ENCODE results near the gene TMEM145. TPM values are rescaled to one million over a fixed set of nuclear protein-coding genes. Genes with fewer than 3 reads are reported as not detected.

Gene TMEM145
- total RNA-seq, 1 donor from 2014 or later, result 0.82 TPM

DNA sequence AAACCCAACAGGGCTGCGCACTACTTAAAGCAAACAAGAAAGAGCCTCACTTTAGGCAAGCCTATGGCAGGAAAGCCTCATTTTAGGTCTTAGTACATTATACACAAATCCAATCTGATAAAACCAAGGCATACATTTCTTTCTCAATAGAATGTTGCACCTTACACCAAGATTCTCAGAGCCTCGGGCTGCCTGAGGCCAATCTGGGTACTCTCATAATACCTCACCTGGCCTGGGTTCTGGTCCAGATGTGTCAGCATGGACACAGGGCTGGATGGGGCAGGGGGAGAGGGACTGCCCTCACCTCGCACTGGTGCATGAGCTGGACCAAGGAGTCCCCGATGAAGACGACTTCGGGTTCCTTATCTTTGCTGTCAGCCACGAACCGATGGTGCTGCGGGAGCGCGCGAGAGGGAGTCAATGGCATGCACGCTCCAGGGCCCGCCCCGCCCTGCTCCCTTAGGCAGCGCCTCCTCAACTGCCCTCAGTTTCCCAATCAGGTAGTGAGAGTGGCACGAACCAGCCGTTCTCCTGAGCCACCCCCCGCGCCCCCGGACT, 11.4 kb upstream of the TMEM145 start, which contains the start of gene PRR19:
TSS of gene PRR19 (plus strand) at position 487 of the 558 bp plus-strand sequence. CDS start 7,453 bp downstream, outside the sequence.
- H3K27ac Mint-ChIP-seq, result peak within 1 kb of the TSS; percentile 90
- peaks cover 6% of the 10 kb centered on the region for H3K36me3 Mint-ChIP-seq (ENCODE audit: low read depth)
- H3K4me1 Mint-ChIP-seq, result peaks cover 21% of the 10 kb centered on the region
- H3K27me3 Mint-ChIP-seq, result no peaks in the 10 kb centered on the region
- H3K9me3 Mint-ChIP-seq, result no peaks in the 10 kb centered on the region
- peak within 1 kb of the TSS; percentile 92 for H3K4me3 Mint-ChIP-seq
- peak; percentile 60 for DNase-seq
- intact Hi-C loops (cut with micrococcal nuclease), result loop anchor here (1.0 to 5.0 kb wide), 4 partner anchors 18 to 169 kb away; partner anchors contain the start of genes MEGF8 and POU2F2

- no peaks in the 10 kb centered on the region for H3K9me3 Mint-ChIP-seq
- peaks cover 5% of the 10 kb centered on the region for H3K36me3 Mint-ChIP-seq (ENCODE audit: low read depth)
- peak overlapping the region; percentile 92 for H3K4me3 Mint-ChIP-seq
- H3K27ac Mint-ChIP-seq, result peak overlapping the region; percentile 90
- no peaks in the 10 kb centered on the region for H3K27me3 Mint-ChIP-seq
- H3K4me1 Mint-ChIP-seq, result peaks cover 21% of the 10 kb centered on the region
- intact Hi-C loops (cut with micrococcal nuclease), result loop anchor here (5.0 kb wide), 1 partner anchor 171 kb away; the partner anchor contains the start of gene POU2F2
- DNase-seq, result no peak
These were observed 10.0 kb upstream of the TMEM145 start for GRCh38 chr19:42303101-42303464.

- peaks cover 21% of the 10 kb centered on the region for H3K4me1 Mint-ChIP-seq
- peaks cover 5% of the 10 kb centered on the region for H3K36me3 Mint-ChIP-seq (ENCODE audit: low read depth)
- no peak for DNase-seq
- H3K9me3 Mint-ChIP-seq, result no peaks in the 10 kb centered on the region
- no peak overlapping the region for H3K27ac Mint-ChIP-seq
- H3K4me3 Mint-ChIP-seq, result peak overlapping the region; percentile 92
- no peaks in the 10 kb centered on the region for H3K27me3 Mint-ChIP-seq
- intact Hi-C loops (cut with micrococcal nuclease), result loop anchor here (5.0 kb wide), 1 partner anchor 172 kb away; the partner anchor contains the start of gene POU2F2
These were observed 9.2 kb upstream of the TMEM145 start for GRCh38 chr19:42303876-42304275.

DNA sequence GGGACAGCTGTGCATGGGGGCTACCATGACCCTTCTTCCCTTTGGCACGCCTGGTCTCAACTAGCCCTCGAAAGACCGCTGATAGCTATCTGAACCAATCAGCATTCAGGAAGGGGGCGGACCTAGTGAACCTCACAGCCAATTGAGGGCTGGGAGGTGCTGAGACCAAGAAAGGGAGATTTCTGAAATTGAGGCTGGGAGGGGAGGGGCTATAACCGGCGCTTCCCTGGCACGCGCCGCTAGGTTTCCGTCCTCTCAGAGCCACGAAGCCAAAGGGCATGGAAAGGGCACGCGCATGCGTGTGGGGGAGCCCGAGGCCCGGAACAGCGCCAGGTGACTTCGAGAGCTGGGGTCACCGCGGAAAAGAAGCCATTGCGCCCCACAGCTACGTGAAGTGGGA, 6.5 kb upstream of the TMEM145 start:
- Mint-ChIP-seq H3K27ac (no peak overlapping the region), H3K27me3 (peaks cover 7% of the 10 kb centered on the region), H3K36me3 (ENCODE audit: low read depth) (no peaks in the 10 kb centered on the region), H3K4me1 (peaks cover 17% of the 10 kb centered on the region), H3K4me3 (no peak overlapping the region), H3K9me3 (no peaks in the 10 kb centered on the region)
- intact Hi-C loops (cut with micrococcal nuclease), result no loop called here
- no peak for DNase-seq

- Mint-ChIP-seq H3K9me3 (no peaks in the 10 kb centered on the region), H3K27me3 (peaks cover 30% of the 10 kb centered on the region)
These were observed 3.4 kb upstream of the TMEM145 start for GRCh38 chr19:42309686-42310085.

GRCh38 chr19:42311657-42312056, 1.5 kb upstream of the TMEM145 start:
- Mint-ChIP-seq H3K9me3 (no peaks in the 10 kb centered on the region), H3K27ac (no peak overlapping the region), H3K4me1 (peaks cover 11% of the 10 kb centered on the region), H3K36me3 (ENCODE audit: low read depth) (no peaks in the 10 kb centered on the region), H3K27me3 (peaks cover 38% of the 10 kb centered on the region), H3K4me3 (no peak overlapping the region)
- no peak for DNase-seq
- intact Hi-C loops (cut with micrococcal nuclease), result no loop called here

More at GRCh38 chr19:42309686-42310085, 3.4 kb upstream of the TMEM145 start:
- DNase-seq, result no peak
- peaks cover 11% of the 10 kb centered on the region for H3K4me1 Mint-ChIP-seq
- intact Hi-C loops (cut with micrococcal nuclease), result no loop called here
- H3K27ac Mint-ChIP-seq, result no peak overlapping the region
- H3K36me3 Mint-ChIP-seq (ENCODE audit: low read depth), result no peaks in the 10 kb centered on the region
- no peak overlapping the region for H3K4me3 Mint-ChIP-seq

- intact Hi-C loops (cut with micrococcal nuclease), result no loop called here
These were observed 739 bp upstream of the TMEM145 start for GRCh38 chr19:42312370-42312769.

GRCh38 chr19:42313840-42314755, 989 bp downstream of the TMEM145 start:
- peaks cover 42% of the 10 kb centered on the region for H3K27me3 Mint-ChIP-seq
- no peaks in the 10 kb centered on the region for H3K9me3 Mint-ChIP-seq
- H3K4me3 Mint-ChIP-seq, result peak overlapping the region; percentile 81

More at GRCh38 chr19:42312370-42312769, 739 bp upstream of the TMEM145 start:
- Mint-ChIP-seq H3K27ac (no peak overlapping the region), H3K9me3 (no peaks in the 10 kb centered on the region), H3K4me3 (peak overlapping the region; percentile 81), H3K4me1 (peaks cover 17% of the 10 kb centered on the region), H3K27me3 (peaks cover 42% of the 10 kb centered on the region), H3K36me3 (ENCODE audit: low read depth) (no peaks in the 10 kb centered on the region)
- DNase-seq, result no peak

GRCh38 chr19:42315024-42315423, 1.9 kb downstream of the TMEM145 start:
- peaks cover 43% of the 10 kb centered on the region for H3K27me3 Mint-ChIP-seq

More at GRCh38 chr19:42313840-42314755, 989 bp downstream of the TMEM145 start:
- Mint-ChIP-seq H3K4me1 (peaks cover 18% of the 10 kb centered on the region), H3K27ac (no peak overlapping the region), H3K36me3 (ENCODE audit: low read depth) (no peaks in the 10 kb centered on the region)
- intact Hi-C loops (cut with micrococcal nuclease), result no loop called here
- no peak for DNase-seq

DNA sequence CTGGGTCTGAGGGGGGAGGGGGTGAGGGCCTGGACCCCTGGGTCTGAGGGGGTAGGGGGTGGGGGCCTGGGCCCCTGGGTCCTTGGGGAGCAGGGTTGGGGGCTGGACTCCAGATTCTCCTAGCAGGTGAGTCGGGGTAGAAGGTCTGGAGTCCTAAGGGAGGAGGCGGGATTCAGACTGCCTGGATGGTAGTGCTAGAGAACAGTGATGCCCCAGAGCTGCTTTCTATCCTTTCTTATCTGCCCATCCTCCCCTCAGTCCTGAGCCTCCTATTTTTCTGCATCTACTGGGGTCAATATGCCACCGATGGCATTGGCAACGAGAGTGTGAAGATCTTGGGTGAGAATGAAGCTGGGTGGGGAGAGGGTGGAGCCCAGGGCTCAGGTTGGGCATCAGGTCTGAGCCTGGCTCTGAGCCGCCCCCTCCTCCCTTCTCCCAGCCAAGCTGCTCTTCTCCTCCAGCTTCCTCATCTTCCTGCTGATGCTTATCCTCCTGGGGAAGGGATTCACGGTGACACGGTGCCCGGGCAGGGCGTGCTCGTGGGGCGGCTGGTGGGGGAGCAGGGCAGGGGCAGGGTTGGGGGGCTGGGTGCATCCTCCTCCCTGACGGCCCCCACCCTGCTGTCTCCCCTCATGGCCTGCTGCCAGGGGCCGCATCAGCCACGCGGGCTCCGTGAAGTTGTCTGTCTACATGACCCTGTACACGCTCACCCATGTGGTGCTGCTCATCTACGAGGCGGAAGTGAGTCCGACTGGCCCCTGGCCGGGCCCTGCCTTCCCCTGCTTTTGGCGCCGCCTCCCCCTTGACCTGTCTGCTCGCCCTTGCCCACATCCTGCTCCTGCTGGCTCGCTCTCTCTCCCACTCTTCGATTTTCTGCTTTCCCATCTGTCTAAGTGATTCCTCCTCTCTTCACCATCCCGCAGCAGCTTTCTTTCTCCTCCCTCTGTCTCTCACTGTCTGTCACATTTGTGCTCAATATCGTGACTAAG, 3.4 kb downstream of the TMEM145 start:
- no peaks in the 10 kb centered on the region for H3K36me3 Mint-ChIP-seq (ENCODE audit: low read depth)
- H3K4me1 Mint-ChIP-seq, result peaks cover 18% of the 10 kb centered on the region
- H3K27me3 Mint-ChIP-seq, result peaks cover 47% of the 10 kb centered on the region
- H3K27ac Mint-ChIP-seq, result peak overlapping the region; percentile 77
- H3K9me3 Mint-ChIP-seq, result no peaks in the 10 kb centered on the region
- H3K4me3 Mint-ChIP-seq, result peak overlapping the region; percentile 59
- DNase-seq, result no peak
- intact Hi-C loops (cut with micrococcal nuclease), result no loop called here

More at GRCh38 chr19:42315024-42315423, 1.9 kb downstream of the TMEM145 start:
- Mint-ChIP-seq H3K36me3 (ENCODE audit: low read depth) (no peaks in the 10 kb centered on the region), H3K27ac (no peak overlapping the region), H3K4me3 (no peak overlapping the region), H3K4me1 (peaks cover 18% of the 10 kb centered on the region), H3K9me3 (no peaks in the 10 kb centered on the region)
- no peak for DNase-seq
- intact Hi-C loops (cut with micrococcal nuclease), result no loop called here

DNA sequence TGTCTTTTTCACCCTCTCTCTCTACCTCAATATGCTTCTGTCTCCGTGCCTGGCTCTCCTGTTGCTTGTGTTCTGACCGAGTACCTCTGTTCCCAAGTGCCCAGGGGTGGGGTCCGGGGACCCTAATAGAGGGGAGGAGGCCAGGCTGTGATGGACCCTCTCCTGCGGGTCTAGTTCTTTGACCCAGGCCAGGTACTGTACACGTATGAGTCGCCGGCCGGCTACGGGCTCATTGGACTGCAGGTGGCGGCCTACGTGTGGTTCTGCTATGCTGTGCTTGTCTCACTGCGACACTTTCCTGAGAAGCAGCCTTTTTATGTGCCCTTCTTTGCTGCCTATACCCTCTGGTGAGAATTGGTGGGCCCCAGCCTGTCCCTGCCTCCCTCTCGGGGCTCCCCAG, 4.4 kb downstream of the TMEM145 start:
- H3K27ac Mint-ChIP-seq, result peak overlapping the region; percentile 32
- H3K4me3 Mint-ChIP-seq, result no peak overlapping the region
- intact Hi-C loops (cut with micrococcal nuclease), result no loop called here
- peaks cover 45% of the 10 kb centered on the region for H3K27me3 Mint-ChIP-seq
- DNase-seq, result no peak
- no peaks in the 10 kb centered on the region for H3K36me3 Mint-ChIP-seq (ENCODE audit: low read depth)
- no peaks in the 10 kb centered on the region for H3K9me3 Mint-ChIP-seq
- H3K4me1 Mint-ChIP-seq, result peaks cover 16% of the 10 kb centered on the region

DNA sequence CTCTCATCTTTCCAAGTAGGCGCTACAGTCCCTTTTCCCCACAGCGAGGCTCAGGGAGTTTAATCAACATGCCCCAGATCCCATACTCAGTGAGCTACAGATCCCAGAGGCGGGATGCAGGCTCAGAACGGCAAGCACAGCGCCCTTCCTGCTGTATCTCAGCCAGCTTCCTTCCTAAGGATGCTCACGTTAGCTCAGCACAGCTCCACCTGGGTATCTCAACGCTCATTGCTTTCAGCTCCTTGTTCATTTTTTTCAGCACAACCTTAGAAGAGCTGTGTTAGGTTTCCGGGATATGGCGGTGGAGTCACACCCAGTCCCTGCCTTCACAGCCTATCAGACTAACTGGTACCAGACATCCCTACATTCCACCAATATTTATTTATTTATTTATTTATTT, 9.2 kb downstream of the TMEM145 start:
- Mint-ChIP-seq H3K27ac (no peak overlapping the region), H3K9me3 (no peaks in the 10 kb centered on the region), H3K4me3 (no peak overlapping the region), H3K4me1 (peaks cover 18% of the 10 kb centered on the region), H3K36me3 (ENCODE audit: low read depth) (peaks cover 5% of the 10 kb centered on the region), H3K27me3 (peaks cover 34% of the 10 kb centered on the region)
- intact Hi-C loops (cut with micrococcal nuclease), result loop anchor here (5.0 kb wide), 1 partner anchor 145 kb away; no protein-coding TSS in a partner anchor
- no peak for DNase-seq

DNA sequence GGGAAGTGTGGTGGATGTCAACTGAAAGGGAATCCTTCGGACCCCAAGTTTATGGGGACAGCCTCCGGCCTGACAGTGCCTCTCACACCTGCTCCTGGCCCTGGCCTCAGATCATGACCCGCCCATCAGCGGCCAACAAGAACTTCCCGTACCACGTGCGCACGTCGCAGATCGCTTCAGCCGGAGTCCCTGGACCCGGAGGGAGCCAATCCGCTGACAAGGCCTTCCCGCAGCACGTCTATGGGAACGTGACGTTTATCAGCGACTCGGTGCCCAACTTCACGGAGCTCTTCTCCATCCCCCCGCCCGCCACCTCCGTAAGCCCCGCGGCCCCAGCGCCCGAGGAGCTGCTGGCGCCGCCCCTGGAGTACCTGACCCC, 10.4 kb downstream of the TMEM145 start:
- DNase-seq, result no peak
- Mint-ChIP-seq H3K27me3 (peaks cover 34% of the 10 kb centered on the region), H3K4me3 (peak overlapping the region; percentile 45), H3K36me3 (ENCODE audit: low read depth) (peaks cover 5% of the 10 kb centered on the region), H3K9me3 (no peaks in the 10 kb centered on the region), H3K27ac (no peak overlapping the region), H3K4me1 (peaks cover 16% of the 10 kb centered on the region)
- intact Hi-C loops (cut with micrococcal nuclease), result loop anchor here (5.0 kb wide), 1 partner anchor 146 kb away; no protein-coding TSS in a partner anchor
